Neural progenitor cell (in vitro differentiated cells): ENCODE measurements around the gene RASGRP4. TPM values are rescaled to one million over a fixed set of nuclear protein-coding genes. Genes with fewer than 3 reads are reported as not detected.

Experiments
- DNase-seq: peaks from one replicate; pipeline ENCODE4 v3.0.0-alpha.2; 2016; ENCODE audit warnings: low spot score
- H2AFZ ChIP-seq: fragments of 200-600 bp; sonication (generic); replicated peaks from 2 replicates; pipeline ENCODE4 v1.6.1; 2016; ENCODE audit warnings: antibody characterized with exemption
- H3F3A ChIP-seq: fragments of 200-600 bp; sonication (generic); 2 replicates; pipeline ENCODE4 v1.6.1; 2016; ENCODE audit warnings: antibody characterized with exemption, low read depth
- H3K27ac ChIP-seq: fragments of 200-600 bp; sonication (generic); 2 replicates; pipeline ENCODE4 v1.5.1; 2016; ENCODE audit warnings: mild to moderate bottlenecking
- H3K27me3 ChIP-seq: fragments of 200-600 bp; sonication (generic); 2 replicates; pipeline ENCODE4 v1.6.1; 2016; ENCODE audit warnings: mild to moderate bottlenecking, moderate library complexity
- H3K36me3 ChIP-seq: fragments of 200-600 bp; sonication (generic); 2 replicates; pipeline ENCODE4 v1.5.1; 2016
- H3K4me1 ChIP-seq: fragments of 200-600 bp; sonication (generic); 2 replicates; pipeline ENCODE4 v1.6.1; 2016; ENCODE audit warnings: mixed run types
- H3K4me2 ChIP-seq: fragments of 200-600 bp; sonication (generic); 2 replicates; pipeline ENCODE4 v1.6.1; 2016
- H3K4me3 ChIP-seq: fragments of 200-600 bp; sonication (generic); 2 replicates; pipeline ENCODE4 v1.5.1; 2016
- H3K79me2 ChIP-seq: fragments of 200-600 bp; sonication (generic); 2 replicates; pipeline ENCODE4 v1.6.1; 2016; ENCODE audit warnings: low read depth
- H3K9ac ChIP-seq: fragments of 200-600 bp; sonication (generic); 2 replicates; pipeline ENCODE4 v1.6.1; 2016
- H3K9me3 ChIP-seq: fragments of 200-600 bp; sonication (generic); 2 replicates; pipeline ENCODE4 v1.5.1; 2016; ENCODE audit warnings: low read depth
- H4K20me1 ChIP-seq: fragments of 200-600 bp; sonication (generic); 2 replicates; pipeline ENCODE4 v1.6.1; 2016; ENCODE audit warnings: low read depth
- H3K27ac Mint-ChIP-seq: 3 replicates; pipeline ENCODE4 v1.8.0; 2021; ENCODE audit warnings: mixed read lengths
- H3K27me3 Mint-ChIP-seq: 2 replicates; pipeline ENCODE4 v1.8.0; 2022; ENCODE audit warnings: low read depth, mild to moderate bottlenecking, inconsistent platforms, moderate library complexity, mixed read lengths; ENCODE audit not compliant: insufficient read depth
- H3K36me3 Mint-ChIP-seq: 3 replicates; pipeline ENCODE4 v1.8.0; 2021; ENCODE audit warnings: mixed read lengths
- H3K4me1 Mint-ChIP-seq: 3 replicates; pipeline ENCODE4 v1.8.0; 2021; ENCODE audit warnings: mixed read lengths
- H3K4me3 Mint-ChIP-seq: 3 replicates; pipeline ENCODE4 v1.8.0; 2021; ENCODE audit warnings: mild to moderate bottlenecking, moderate library complexity, mixed read lengths
- H3K9me3 Mint-ChIP-seq: 3 replicates; pipeline ENCODE4 v1.8.0; 2020; ENCODE audit warnings: mixed read lengths
- EZH2 ChIP-seq: fragments of 200-600 bp; sonication (generic); IDR thresholded peaks from 2 replicates; pipeline ENCODE4 v1.6.1; 2017; ENCODE audit warnings: antibody characterized with exemption, mild to moderate bottlenecking, moderate library complexity
- EZH2phosphoT487 ChIP-seq: fragments of 200-600 bp; sonication (generic); IDR thresholded peaks from 2 replicates; pipeline ENCODE4 v1.6.1; 2017; ENCODE audit warnings: antibody characterized with exemption
- total RNA-seq: library from RNA; depleted of rRNA; stranded (reverse); fragments of >200 nt; gene quantifications from 2 replicates; pipeline ENCODE4 v1.2.3, GENCODE V29; 2015; ENCODE audit warnings: low replicate concordance
- TF ChIP-seq, protein P1 (sequence below): fragments of 200-600 bp; sonication (generic); IDR thresholded peaks from 2 replicates; pipeline ENCODE4 v1.5.1; 2017; ENCODE audit warnings: antibody characterized with exemption, mild to moderate bottlenecking

Gene RASGRP4
- total RNA-seq, 1 donor from 2014 or later: not detected

GRCh38 chr19:38362076-38362945, 63.7 kb downstream of the RASGRP4 start:
- H3K27ac ChIP-seq: peak overlapping the region; percentile 19
- H3K27me3 Mint-ChIP-seq: peaks cover 29% of the 10 kb centered on the region

DNA sequence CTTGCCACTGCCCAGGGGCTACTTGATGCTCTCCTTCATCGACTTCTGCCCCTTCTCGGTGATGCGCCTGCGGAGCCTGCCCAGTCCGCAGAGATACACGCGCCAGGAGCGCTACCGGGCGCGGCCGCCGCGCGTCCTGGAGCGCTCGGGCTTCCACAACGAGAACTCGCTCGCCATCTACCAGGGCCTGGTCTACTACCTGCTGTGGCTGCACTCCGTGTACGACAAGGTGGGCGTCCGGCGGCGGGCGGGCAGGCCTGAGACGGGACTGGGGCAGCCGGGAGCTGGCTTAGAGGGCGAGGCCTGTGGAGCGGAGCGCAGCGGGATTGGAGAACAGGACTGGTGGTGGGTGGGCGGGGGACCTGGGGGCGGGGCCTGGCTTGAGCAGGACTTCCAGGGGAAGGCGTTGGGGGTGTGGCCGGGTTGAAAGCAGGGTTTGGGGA, 64.4 kb downstream of the RASGRP4 start:
- peak overlapping the region; percentile 61 for H2AFZ ChIP-seq
- H3K27ac ChIP-seq: no peak overlapping the region
- H3K4me2 ChIP-seq: peak overlapping the region; percentile 83
- H3K36me3 ChIP-seq: no peaks in the 10 kb centered on the region
- no peaks in the 10 kb centered on the region for H3K79me2 ChIP-seq
- Mint-ChIP-seq H3K27ac (no peak overlapping the region), H3K36me3 (no peaks in the 10 kb centered on the region), H3K27me3 (peaks cover 29% of the 10 kb centered on the region), H3K4me3 (peak overlapping the region; percentile 87), H3K4me1 (peaks cover 15% of the 10 kb centered on the region), H3K9me3 (peaks cover 5% of the 10 kb centered on the region)
- no peaks in the 10 kb centered on the region for H3K9me3 ChIP-seq
- peaks cover 50% of the 10 kb centered on the region for H3K27me3 ChIP-seq
- H3K9ac ChIP-seq: no peak overlapping the region
- peak overlapping the region; percentile 67 for H3K4me3 ChIP-seq
- DNase-seq: peak; percentile 97
- H4K20me1 ChIP-seq: no peaks in the 10 kb centered on the region
- TF ChIP-seq EZH2 (peak; percentile 44), EZH2phosphoT487 (no peak)
- TF ChIP-seq, protein P1, sequence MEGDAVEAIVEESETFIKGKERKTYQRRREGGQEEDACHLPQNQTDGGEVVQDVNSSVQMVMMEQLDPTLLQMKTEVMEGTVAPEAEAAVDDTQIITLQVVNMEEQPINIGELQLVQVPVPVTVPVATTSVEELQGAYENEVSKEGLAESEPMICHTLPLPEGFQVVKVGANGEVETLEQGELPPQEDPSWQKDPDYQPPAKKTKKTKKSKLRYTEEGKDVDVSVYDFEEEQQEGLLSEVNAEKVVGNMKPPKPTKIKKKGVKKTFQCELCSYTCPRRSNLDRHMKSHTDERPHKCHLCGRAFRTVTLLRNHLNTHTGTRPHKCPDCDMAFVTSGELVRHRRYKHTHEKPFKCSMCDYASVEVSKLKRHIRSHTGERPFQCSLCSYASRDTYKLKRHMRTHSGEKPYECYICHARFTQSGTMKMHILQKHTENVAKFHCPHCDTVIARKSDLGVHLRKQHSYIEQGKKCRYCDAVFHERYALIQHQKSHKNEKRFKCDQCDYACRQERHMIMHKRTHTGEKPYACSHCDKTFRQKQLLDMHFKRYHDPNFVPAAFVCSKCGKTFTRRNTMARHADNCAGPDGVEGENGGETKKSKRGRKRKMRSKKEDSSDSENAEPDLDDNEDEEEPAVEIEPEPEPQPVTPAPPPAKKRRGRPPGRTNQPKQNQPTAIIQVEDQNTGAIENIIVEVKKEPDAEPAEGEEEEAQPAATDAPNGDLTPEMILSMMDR: peak; percentile 31
- H3K4me1 ChIP-seq: peaks cover 3% of the 10 kb centered on the region
- H3F3A ChIP-seq: peaks cover 24% of the 10 kb centered on the region

More at GRCh38 chr19:38362076-38362945, 63.7 kb downstream of the RASGRP4 start:
- Histone ChIP-seq H3K4me2 (peak overlapping the region; percentile 83), H3K9me3 (no peaks in the 10 kb centered on the region), H2AFZ (peak overlapping the region; percentile 75), H3K4me3 (peak overlapping the region; percentile 67), H4K20me1 (no peaks in the 10 kb centered on the region), H3K4me1 (peaks cover 3% of the 10 kb centered on the region), H3K36me3 (no peaks in the 10 kb centered on the region), H3K27me3 (peaks cover 44% of the 10 kb centered on the region), H3F3A (peaks cover 24% of the 10 kb centered on the region), H3K9ac (no peak overlapping the region), H3K79me2 (no peaks in the 10 kb centered on the region)
- DNase-seq: peak; percentile 95
- Mint-ChIP-seq H3K36me3 (no peaks in the 10 kb centered on the region), H3K27ac (no peak overlapping the region), H3K9me3 (peaks cover 5% of the 10 kb centered on the region), H3K4me3 (peak overlapping the region; percentile 87), H3K4me1 (peaks cover 15% of the 10 kb centered on the region)
- TF ChIP-seq EZH2phosphoT487 (no peak), EZH2 (no peak)
- TF ChIP-seq, protein P1: no peak

DNA sequence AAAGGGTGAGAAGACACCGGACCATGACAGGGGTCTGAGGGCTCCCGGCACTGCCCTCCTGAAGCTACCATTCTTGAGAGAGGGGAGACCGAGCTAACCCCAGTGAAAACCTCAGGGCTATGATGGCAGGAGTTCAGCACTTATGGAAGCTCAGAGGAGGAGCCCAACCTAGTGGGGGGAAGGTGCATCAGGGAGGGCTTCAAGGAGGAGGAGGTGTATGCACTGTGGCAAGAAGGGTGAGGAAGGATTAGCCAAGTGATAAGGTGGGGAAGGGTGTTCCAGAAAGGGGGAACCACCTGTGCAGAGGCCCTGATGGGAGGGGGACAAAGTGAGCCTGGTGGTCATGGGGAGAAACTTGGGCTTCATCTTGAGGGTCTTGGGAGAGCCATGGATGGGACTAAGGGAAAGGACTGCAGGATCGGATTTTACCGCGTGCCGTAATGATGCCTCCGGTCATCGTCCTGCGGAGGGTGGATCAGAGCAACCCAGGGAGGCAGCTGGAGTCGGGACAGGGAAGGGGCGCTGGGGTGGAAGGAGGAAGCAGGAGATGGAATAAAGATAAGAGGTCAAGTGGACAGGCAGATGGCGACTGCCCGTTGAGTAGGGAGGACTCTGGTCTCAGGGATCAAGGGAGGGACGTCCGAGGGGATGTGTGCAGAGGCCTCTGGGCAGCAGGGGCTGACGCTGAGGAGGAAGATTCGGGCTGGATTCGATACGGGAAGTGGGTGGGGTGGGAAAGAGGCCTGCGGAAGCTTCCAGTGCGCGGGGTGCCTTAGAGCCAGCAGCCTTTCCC, 65.0 kb downstream of the RASGRP4 start:
- Mint-ChIP-seq H3K27ac (no peak overlapping the region), H3K4me3 (peak overlapping the region; percentile 87), H3K9me3 (peaks cover 5% of the 10 kb centered on the region), H3K4me1 (peaks cover 15% of the 10 kb centered on the region), H3K27me3 (peaks cover 29% of the 10 kb centered on the region), H3K36me3 (no peaks in the 10 kb centered on the region)
- H3K36me3 ChIP-seq: no peaks in the 10 kb centered on the region
- peak overlapping the region; percentile 67 for H3K4me3 ChIP-seq
- TF ChIP-seq EZH2phosphoT487 (no peak), EZH2 (no peak)
- TF ChIP-seq, protein P1: no peak
- H3K27ac ChIP-seq: no peak overlapping the region
- peak overlapping the region; percentile 83 for H3K4me2 ChIP-seq
- peak overlapping the region; percentile 61 for H2AFZ ChIP-seq
- H3K79me2 ChIP-seq: no peaks in the 10 kb centered on the region
- no peaks in the 10 kb centered on the region for H3K9me3 ChIP-seq
- DNase-seq: peak; percentile 21
- H4K20me1 ChIP-seq: no peaks in the 10 kb centered on the region
- H3K27me3 ChIP-seq: peaks cover 57% of the 10 kb centered on the region
- peaks cover 24% of the 10 kb centered on the region for H3F3A ChIP-seq
- H3K9ac ChIP-seq: no peak overlapping the region
- H3K4me1 ChIP-seq: peaks cover 3% of the 10 kb centered on the region
